DOHH2 (cell line): Measurements from ENCODE around the gene VSIG8.

ENCODE experiments used
- H3F3A ChIP-seq: fragments of 200-600 bp; sonication (generic), shearing (Covaris generic); 2 replicates; pipeline ENCODE4 v1.6.0; 2016; ENCODE audit warnings: antibody characterized with exemption, mild to moderate bottlenecking; ENCODE audit not compliant: control insufficient read depth, insufficient read depth
- H3K27ac ChIP-seq: fragments of 200-600 bp; sonication (generic); 2 replicates; pipeline ENCODE4 v1.5.1; 2014; ENCODE audit warnings: low read depth, mild to moderate bottlenecking, low read length, moderate library complexity
- H3K27me3 ChIP-seq: fragments of 200-600 bp; sonication (generic); 2 replicates; pipeline ENCODE4 v1.6.1; 2014; ENCODE audit warnings: mild to moderate bottlenecking, low read length, mixed read lengths; ENCODE audit not compliant: control insufficient read depth
- H3K36me3 ChIP-seq: fragments of 200-600 bp; sonication (generic); 2 replicates; pipeline ENCODE4 v1.6.1; 2014; ENCODE audit warnings: mild to moderate bottlenecking, low read length, moderate library complexity, mixed read lengths; ENCODE audit not compliant: control insufficient read depth
- H3K4me1 ChIP-seq: fragments of 200-600 bp; sonication (generic); 2 replicates; pipeline ENCODE4 v1.6.1; 2014; ENCODE audit warnings: mild to moderate bottlenecking, low read length, mixed read lengths; ENCODE audit not compliant: control insufficient read depth
- H3K4me2 ChIP-seq: fragments of 200-600 bp; sonication (generic); 2 replicates; pipeline ENCODE4 v1.6.0; 2014; ENCODE audit warnings: mild to moderate bottlenecking, low read length, moderate library complexity
- H3K4me3 ChIP-seq: fragments of 200-600 bp; sonication (generic); 2 replicates; pipeline ENCODE4 v1.5.1; 2014; ENCODE audit warnings: mild to moderate bottlenecking, low read length, mixed read lengths
- H3K79me2 ChIP-seq: fragments of 200-600 bp; sonication (generic); 2 replicates; pipeline ENCODE4 v1.6.1; 2014; ENCODE audit warnings: mild to moderate bottlenecking, low read length, mixed read lengths; ENCODE audit not compliant: control insufficient read depth
- H3K9me2 ChIP-seq: fragments of 200-600 bp; sonication (generic); replicated peaks from 2 replicates; pipeline ENCODE4 v1.6.1; 2014; ENCODE audit warnings: mild to moderate bottlenecking, low read length, mixed read lengths; ENCODE audit not compliant: control insufficient read depth
- H3K9me3 ChIP-seq: fragments of 200-600 bp; sonication (generic); 2 replicates; pipeline ENCODE4 v1.6.1; 2014; ENCODE audit warnings: antibody characterized with exemption, low read length, mixed read lengths; ENCODE audit not compliant: control insufficient read depth, insufficient read depth
- H4K20me1 ChIP-seq: fragments of 200-600 bp; sonication (generic); 2 replicates; pipeline ENCODE4 v1.6.0; 2014; ENCODE audit warnings: low read depth, mild to moderate bottlenecking, antibody characterized with exemption, low read length, moderate library complexity; ENCODE audit not compliant: control insufficient read depth, insufficient read depth
- EZH2phosphoT487 ChIP-seq: fragments of 200-600 bp; sonication (generic); IDR thresholded peaks from 2 replicates; pipeline ENCODE4 v1.6.1; 2017; ENCODE audit warnings: borderline replicate concordance, mild to moderate bottlenecking, antibody characterized with exemption, low read length, moderate library complexity, mixed read lengths
- TF ChIP-seq, protein P1 (sequence below): fragments of 200-600 bp; sonication (generic); IDR thresholded peaks from one replicate; pipeline ENCODE4 v1.5.1; 2014; ENCODE audit warnings: antibody characterized with exemption, mild to moderate bottlenecking, low read depth, low read length; ENCODE audit not compliant: poor library complexity, severe bottlenecking

The VSIG8 gene

GRCh38 chr1:159848326-159848725 is 14.1 kb downstream of the VSIG8 start:
- no peaks in the 10 kb centered on the region for H3K4me1 ChIP-seq
- no peak overlapping the region for H3K4me3 ChIP-seq
- no peak overlapping the region for H3K4me2 ChIP-seq
- no peak overlapping the region for H3K27ac ChIP-seq
- H3F3A ChIP-seq: no peaks in the 10 kb centered on the region
- no peaks in the 10 kb centered on the region for H3K79me2 ChIP-seq
- peaks cover 22% of the 10 kb centered on the region; the same call in 1 of the 2 replicates for H3K27me3 ChIP-seq
- no peaks in the 10 kb centered on the region for H3K9me3 ChIP-seq
- no peaks in the 10 kb centered on the region for H3K36me3 ChIP-seq
- TF ChIP-seq EZH2phosphoT487: no peak
- TF ChIP-seq, protein P1, sequence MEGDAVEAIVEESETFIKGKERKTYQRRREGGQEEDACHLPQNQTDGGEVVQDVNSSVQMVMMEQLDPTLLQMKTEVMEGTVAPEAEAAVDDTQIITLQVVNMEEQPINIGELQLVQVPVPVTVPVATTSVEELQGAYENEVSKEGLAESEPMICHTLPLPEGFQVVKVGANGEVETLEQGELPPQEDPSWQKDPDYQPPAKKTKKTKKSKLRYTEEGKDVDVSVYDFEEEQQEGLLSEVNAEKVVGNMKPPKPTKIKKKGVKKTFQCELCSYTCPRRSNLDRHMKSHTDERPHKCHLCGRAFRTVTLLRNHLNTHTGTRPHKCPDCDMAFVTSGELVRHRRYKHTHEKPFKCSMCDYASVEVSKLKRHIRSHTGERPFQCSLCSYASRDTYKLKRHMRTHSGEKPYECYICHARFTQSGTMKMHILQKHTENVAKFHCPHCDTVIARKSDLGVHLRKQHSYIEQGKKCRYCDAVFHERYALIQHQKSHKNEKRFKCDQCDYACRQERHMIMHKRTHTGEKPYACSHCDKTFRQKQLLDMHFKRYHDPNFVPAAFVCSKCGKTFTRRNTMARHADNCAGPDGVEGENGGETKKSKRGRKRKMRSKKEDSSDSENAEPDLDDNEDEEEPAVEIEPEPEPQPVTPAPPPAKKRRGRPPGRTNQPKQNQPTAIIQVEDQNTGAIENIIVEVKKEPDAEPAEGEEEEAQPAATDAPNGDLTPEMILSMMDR: no peak
- H3K9me2 ChIP-seq: no peaks in the 10 kb centered on the region
- no peaks in the 10 kb centered on the region for H4K20me1 ChIP-seq

DNA sequence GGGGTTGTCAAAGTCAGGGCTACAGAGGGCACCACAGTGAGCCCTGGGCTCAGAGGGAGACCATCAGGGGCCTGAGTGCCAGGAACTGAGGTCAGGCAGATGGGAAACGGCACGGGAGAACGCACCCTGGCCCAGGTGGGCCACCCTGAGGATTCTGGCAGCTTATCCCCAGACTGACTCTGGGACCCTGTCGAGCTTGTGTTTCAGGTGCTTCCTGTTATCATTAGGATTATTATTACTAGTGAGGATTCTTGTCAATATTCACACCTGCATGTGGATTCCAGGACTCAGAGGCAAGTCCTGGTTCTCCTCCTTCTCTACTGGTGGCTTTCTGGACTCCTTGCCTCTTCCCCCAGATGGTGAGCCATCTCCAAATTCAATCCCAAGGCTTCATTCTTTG is 15.2 kb downstream of the VSIG8 start:
- TF ChIP-seq, protein P1: no peak
- TF ChIP-seq EZH2phosphoT487: no peak
- Histone ChIP-seq H3K79me2 (no peaks in the 10 kb centered on the region), H3K9me3 (no peaks in the 10 kb centered on the region), H3K4me1 (no peaks in the 10 kb centered on the region), H3K4me3 (no peak overlapping the region), H3K9me2 (no peaks in the 10 kb centered on the region), H3K36me3 (no peaks in the 10 kb centered on the region), H3K27me3 (peaks cover 14% of the 10 kb centered on the region; the same call in 1 of the 2 replicates), H4K20me1 (no peaks in the 10 kb centered on the region), H3K4me2 (no peak overlapping the region), H3K27ac (no peak overlapping the region), H3F3A (no peaks in the 10 kb centered on the region)

DNA sequence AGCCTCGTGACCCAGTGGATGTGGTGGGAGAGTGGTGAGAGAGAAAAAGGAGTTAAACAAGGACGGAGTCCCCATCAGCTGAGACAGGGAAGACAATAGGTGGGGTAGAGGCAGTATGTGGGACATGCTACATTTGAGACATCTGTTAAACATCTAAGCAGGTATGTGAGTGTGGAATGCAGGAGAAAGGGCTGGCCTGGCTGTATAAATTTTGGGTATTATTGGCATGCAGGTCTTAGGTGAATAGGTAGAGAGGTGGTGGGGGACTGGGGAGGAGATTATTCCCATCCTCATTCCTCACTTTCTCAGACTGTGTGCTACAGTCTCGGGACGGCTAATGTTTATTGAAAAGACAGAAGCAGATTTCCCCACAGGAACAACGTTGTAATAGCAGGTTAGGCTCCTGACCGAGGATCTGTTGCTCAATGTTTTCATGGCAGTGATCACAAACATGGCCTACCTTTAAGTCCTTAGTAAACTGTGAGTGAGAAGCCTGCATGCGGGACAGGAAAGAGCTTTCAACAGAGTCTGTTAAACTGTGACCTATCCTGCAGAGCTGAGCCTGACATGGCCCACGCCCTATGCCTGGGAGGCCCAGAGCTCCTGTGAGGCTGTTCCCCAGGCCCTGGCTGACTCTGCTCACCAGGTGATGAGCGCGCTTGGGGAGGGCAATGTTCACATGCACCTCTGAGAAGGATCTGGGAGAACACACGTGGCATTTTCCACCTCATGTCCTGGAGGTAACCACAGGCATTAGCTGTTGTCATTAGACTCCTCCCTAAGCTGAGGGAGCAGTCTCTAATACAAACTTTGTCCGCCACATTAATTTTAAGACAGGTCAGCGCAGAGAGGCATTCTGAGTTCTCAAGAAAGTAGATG is 16.5 kb downstream of the VSIG8 start:
- no peaks in the 10 kb centered on the region for H4K20me1 ChIP-seq
- H3F3A ChIP-seq: no peaks in the 10 kb centered on the region
- H3K4me1 ChIP-seq: no peaks in the 10 kb centered on the region
- H3K4me3 ChIP-seq: no peak overlapping the region
- no peaks in the 10 kb centered on the region for H3K9me3 ChIP-seq
- H3K36me3 ChIP-seq: no peaks in the 10 kb centered on the region
- peaks cover 7% of the 10 kb centered on the region; the same call in 1 of the 2 replicates for H3K27me3 ChIP-seq
- H3K4me2 ChIP-seq: no peak overlapping the region
- H3K9me2 ChIP-seq: no peaks in the 10 kb centered on the region
- no peaks in the 10 kb centered on the region for H3K79me2 ChIP-seq
- H3K27ac ChIP-seq: no peak overlapping the region
- TF ChIP-seq EZH2phosphoT487: no peak
- TF ChIP-seq, protein P1: no peak
